ENCODE measurements around the gene LAMP5. TPM values are rescaled to one million over a fixed set of nuclear protein-coding genes. Genes with fewer than 3 reads are reported as not detected.

LAMP5 gene
- total RNA-seq, 5 donors from 2014 or later (not counting 1 experiment from before 2014, with no cell fraction given): not detected

GRCh38 chr20:9565910-9566550, 51.6 kb downstream of the LAMP5 start:
- 84% methylated on average over 17 of the region's 20 CpGs for WGBS (ENCODE audit: insufficient coverage)
- Mint-ChIP-seq H3K27me3 (peaks cover 0 to 3% of the 10 kb centered on the region in 2 donors), H3K36me3 (no peaks in the 10 kb centered on the region), H3K9me3 (peaks cover 0 to 6% (median 0%) of the 10 kb centered on the region in 3 donors), H3K27ac (no peak overlapping the region), H3K4me3 (no peak overlapping the region), H3K4me1 (no peaks in the 10 kb centered on the region)
- no peaks in the 10 kb centered on the region for H3K27me3 ChIP-seq (replicated peaks in 1 of 2; ENCODE audit: control insufficient read depth in 2 of 2, extremely low read depth in 1 of 2, insufficient read depth in 2 of 2, low read length in 1 of 2)
- ChIA-PET CTCF (no interaction called here), POLR2A (no interaction called here)
- no peak for ATAC-seq (replicated peaks in 1 of 4)
- no peak for DNase-seq
- H3K9me3 ChIP-seq: no peaks in the 10 kb centered on the region
- no peaks in the 10 kb centered on the region for H3K36me3 ChIP-seq (ENCODE audit: control insufficient read depth in 2 of 2, extremely low read depth in 1 of 2, insufficient read depth in 1 of 2, low read length in 1 of 2)
- no peak overlapping the region for H3K4me3 ChIP-seq (ENCODE audit: control insufficient read depth in 1 of 2, extremely low read depth in 1 of 2, low read length in 1 of 2)
- no peaks in the 10 kb centered on the region for H3K4me1 ChIP-seq (ENCODE audit: control insufficient read depth in 1 of 2, extremely low read depth in 1 of 2, insufficient read depth in 2 of 2, low read length in 2 of 2)
- H3K27ac ChIP-seq (ENCODE audit: low read length): no peak overlapping the region

- H3K4me3 Mint-ChIP-seq: no peak overlapping the region
- DNase-seq (no peak), ATAC-seq (replicated peaks in 1 of 4) (no peak)
- Histone ChIP-seq H3K4me3 (ENCODE audit: control insufficient read depth in 1 of 2, extremely low read depth in 1 of 2, low read length in 1 of 2) (no peak overlapping the region), H3K27ac (ENCODE audit: low read length) (no peak overlapping the region), H3K9me3 (no peaks in the 10 kb centered on the region), H3K36me3 (ENCODE audit: control insufficient read depth in 2 of 2, extremely low read depth in 1 of 2, insufficient read depth in 1 of 2, low read length in 1 of 2) (no peaks in the 10 kb centered on the region), H3K27me3 (replicated peaks in 1 of 2; ENCODE audit: control insufficient read depth in 2 of 2, extremely low read depth in 1 of 2, insufficient read depth in 2 of 2, low read length in 1 of 2) (no peaks in the 10 kb centered on the region), H3K4me1 (ENCODE audit: control insufficient read depth in 1 of 2, extremely low read depth in 1 of 2, insufficient read depth in 2 of 2, low read length in 2 of 2) (no peaks in the 10 kb centered on the region)
- ChIA-PET POLR2A (no interaction called here), CTCF (no interaction called here)
- no peaks in the 10 kb centered on the region for H3K4me1 Mint-ChIP-seq
- H3K27me3 Mint-ChIP-seq: peaks cover 0 to 3% of the 10 kb centered on the region in 2 donors
- WGBS (ENCODE audit: insufficient coverage): no CpG with 5 or more reads among the region's 1 CpG
- no peaks in the 10 kb centered on the region for H3K36me3 Mint-ChIP-seq
- H3K9me3 Mint-ChIP-seq: peaks cover 0 to 6% (median 0%) of the 10 kb centered on the region in 3 donors
- H3K27ac Mint-ChIP-seq: no peak overlapping the region
Measured at GRCh38 chr20:9566977-9567376, 52.6 kb downstream of the LAMP5 start.

- Mint-ChIP-seq H3K27ac (no peak overlapping the region), H3K4me3 (no peak overlapping the region), H3K9me3 (peaks cover 0 to 6% (median 0%) of the 10 kb centered on the region in 3 donors), H3K36me3 (no peaks in the 10 kb centered on the region), H3K27me3 (peaks cover 0 to 19% of the 10 kb centered on the region in 2 donors), H3K4me1 (no peaks in the 10 kb centered on the region)
- H3K36me3 ChIP-seq (ENCODE audit: control insufficient read depth in 2 of 2, extremely low read depth in 1 of 2, insufficient read depth in 1 of 2, low read length in 1 of 2): no peaks in the 10 kb centered on the region
- ATAC-seq (replicated peaks in 1 of 4) (no peak), DNase-seq (no peak)
- CTCF ChIA-PET: no interaction called here
- no peaks in the 10 kb centered on the region for H3K27me3 ChIP-seq (replicated peaks in 1 of 2; ENCODE audit: control insufficient read depth in 2 of 2, extremely low read depth in 1 of 2, insufficient read depth in 2 of 2, low read length in 1 of 2)
- H3K4me1 ChIP-seq (ENCODE audit: control insufficient read depth in 1 of 2, extremely low read depth in 1 of 2, insufficient read depth in 2 of 2, low read length in 2 of 2): no peaks in the 10 kb centered on the region
- WGBS (ENCODE audit: insufficient coverage): no CpG with 5 or more reads among the region's 2 CpGs
- POLR2A ChIA-PET: no interaction called here
- no peak overlapping the region for H3K4me3 ChIP-seq (ENCODE audit: control insufficient read depth in 1 of 2, extremely low read depth in 1 of 2, low read length in 1 of 2)
- no peaks in the 10 kb centered on the region for H3K9me3 ChIP-seq
- H3K27ac ChIP-seq (ENCODE audit: low read length): no peak overlapping the region
Measured at GRCh38 chr20:9570612-9571011, 56.2 kb downstream of the LAMP5 start.

- Mint-ChIP-seq H3K9me3 (no peaks in the 10 kb centered on the region), H3K4me3 (no peak overlapping the region), H3K4me1 (no peaks in the 10 kb centered on the region), H3K27ac (no peak overlapping the region), H3K36me3 (no peaks in the 10 kb centered on the region), H3K27me3 (peaks cover 0 to 15% of the 10 kb centered on the region in 2 donors)
- Histone ChIP-seq H3K36me3 (ENCODE audit: control insufficient read depth in 2 of 2, extremely low read depth in 1 of 2, insufficient read depth in 1 of 2, low read length in 1 of 2) (no peaks in the 10 kb centered on the region), H3K4me1 (ENCODE audit: control insufficient read depth in 1 of 2, extremely low read depth in 1 of 2, insufficient read depth in 2 of 2, low read length in 2 of 2) (no peaks in the 10 kb centered on the region), H3K27ac (ENCODE audit: low read length) (no peak overlapping the region), H3K9me3 (no peaks in the 10 kb centered on the region), H3K4me3 (ENCODE audit: control insufficient read depth in 1 of 2, extremely low read depth in 1 of 2, low read length in 1 of 2) (no peak overlapping the region), H3K27me3 (replicated peaks in 1 of 2; ENCODE audit: control insufficient read depth in 2 of 2, extremely low read depth in 1 of 2, insufficient read depth in 2 of 2, low read length in 1 of 2) (no peaks in the 10 kb centered on the region)
- WGBS (ENCODE audit: insufficient coverage): 81% methylated on average over 2 of the region's 3 CpGs
- POLR2A ChIA-PET: no interaction called here
- CTCF ChIA-PET: interaction anchor here in 1 of 2 donors (0.6 kb wide), 2 partner anchors 15 to 165 kb away, joined by 3 to 7 read pairs; no protein-coding TSS in a partner anchor
- no peak for DNase-seq
- no peak for ATAC-seq (replicated peaks in 1 of 4)
Measured at GRCh38 chr20:9571783-9572182, 57.4 kb downstream of the LAMP5 start.

- no peaks in the 10 kb centered on the region for H3K27me3 ChIP-seq (replicated peaks in 1 of 2; ENCODE audit: control insufficient read depth in 2 of 2, extremely low read depth in 1 of 2, insufficient read depth in 2 of 2, low read length in 1 of 2)
- Mint-ChIP-seq H3K4me1 (no peaks in the 10 kb centered on the region), H3K36me3 (no peaks in the 10 kb centered on the region), H3K9me3 (no peaks in the 10 kb centered on the region), H3K27me3 (peaks cover 0 to 15% of the 10 kb centered on the region in 2 donors), H3K4me3 (no peak overlapping the region), H3K27ac (no peak overlapping the region)
- ATAC-seq (replicated peaks in 1 of 4) (no peak), DNase-seq (no peak)
- H3K27ac ChIP-seq (ENCODE audit: low read length): no peak overlapping the region
- ChIA-PET CTCF (no interaction called here), POLR2A (interaction anchor here in 1 of 2 donors (0.5 kb wide), 1 partner anchor 260 kb away, joined by 3 read pairs; no protein-coding TSS in a partner anchor)
- no peaks in the 10 kb centered on the region for H3K4me1 ChIP-seq (ENCODE audit: control insufficient read depth in 1 of 2, extremely low read depth in 1 of 2, insufficient read depth in 2 of 2, low read length in 2 of 2)
- WGBS (ENCODE audit: insufficient coverage): 0% methylated on average over 1 of the region's 2 CpGs
- H3K36me3 ChIP-seq (ENCODE audit: control insufficient read depth in 2 of 2, extremely low read depth in 1 of 2, insufficient read depth in 1 of 2, low read length in 1 of 2): no peaks in the 10 kb centered on the region
- H3K4me3 ChIP-seq (ENCODE audit: control insufficient read depth in 1 of 2, extremely low read depth in 1 of 2, low read length in 1 of 2): no peak overlapping the region
- no peaks in the 10 kb centered on the region for H3K9me3 ChIP-seq
Measured at GRCh38 chr20:9572670-9573069, 58.3 kb downstream of the LAMP5 start.

GRCh38 chr20:9573335-9574151, 59.2 kb downstream of the LAMP5 start:
- POLR2A ChIA-PET: interaction anchor here in 1 of 2 donors (0.5 kb wide), 1 partner anchor 261 kb away, joined by 3 read pairs; no protein-coding TSS in a partner anchor
- Mint-ChIP-seq H3K27ac (no peak overlapping the region), H3K4me1 (no peaks in the 10 kb centered on the region), H3K36me3 (no peaks in the 10 kb centered on the region), H3K27me3 (peaks cover 0 to 15% of the 10 kb centered on the region in 2 donors), H3K4me3 (no peak overlapping the region), H3K9me3 (no peaks in the 10 kb centered on the region)
- no peak for DNase-seq
- Histone ChIP-seq H3K27me3 (replicated peaks in 1 of 2; ENCODE audit: control insufficient read depth in 2 of 2, extremely low read depth in 1 of 2, insufficient read depth in 2 of 2, low read length in 1 of 2) (no peaks in the 10 kb centered on the region), H3K27ac (ENCODE audit: low read length) (no peak overlapping the region), H3K4me3 (ENCODE audit: control insufficient read depth in 1 of 2, extremely low read depth in 1 of 2, low read length in 1 of 2) (no peak overlapping the region), H3K36me3 (ENCODE audit: control insufficient read depth in 2 of 2, extremely low read depth in 1 of 2, insufficient read depth in 1 of 2, low read length in 1 of 2) (no peaks in the 10 kb centered on the region), H3K4me1 (ENCODE audit: control insufficient read depth in 1 of 2, extremely low read depth in 1 of 2, insufficient read depth in 2 of 2, low read length in 2 of 2) (no peaks in the 10 kb centered on the region), H3K9me3 (no peaks in the 10 kb centered on the region)
- CTCF ChIA-PET: no interaction called here
- no peak for ATAC-seq (replicated peaks in 1 of 4)
- WGBS (ENCODE audit: insufficient coverage): 45% methylated on average over 7 of the region's 13 CpGs
